OCI-LY3 (cell line): ENCODE data around the gene SCGB1A1.

Experiments used
- H2AFZ ChIP-seq: fragments of 200-600, 300-600 bp; shearing (Covaris generic); 2 replicates; pipeline ENCODE4 v1.6.0; 2014; ENCODE audit warnings: antibody characterized with exemption, low read depth, low read length
- H3K27ac ChIP-seq: fragments of 200-600, 300-600 bp; sonication (generic); 2 replicates; pipeline ENCODE4 v1.5.1; 2014; ENCODE audit warnings: mild to moderate bottlenecking, low read length, moderate library complexity, mixed read lengths
- H3K27me3 ChIP-seq: fragments of 200-600, 300-600 bp; sonication (generic); 2 replicates; pipeline ENCODE4 v1.6.1; 2014; ENCODE audit warnings: low read depth, low read length, mixed read lengths
- H3K36me3 ChIP-seq: fragments of 200-600, 300-600 bp; sonication (generic); replicated peaks from 2 replicates; pipeline ENCODE3; 2014; ENCODE audit warnings: low read depth, low read length, mixed read lengths
- H3K4me1 ChIP-seq: fragments of 300-600, 200-600 bp; sonication (generic); 2 replicates; pipeline ENCODE4 v1.6.1; 2014; ENCODE audit warnings: low read length, mixed read lengths
- H3K4me2 ChIP-seq: fragments of 200-600, 300-600 bp; sonication (generic); 2 replicates; pipeline ENCODE4 v1.6.1; 2014; ENCODE audit warnings: low read length, mixed read lengths
- H3K4me3 ChIP-seq: fragments of 300-600, 200-600 bp; sonication (generic); 2 replicates; pipeline ENCODE4 v1.5.1; 2014; ENCODE audit warnings: antibody characterized with exemption, mild to moderate bottlenecking, low read length, moderate library complexity
- H3K79me2 ChIP-seq: fragments of 300-600, 200-600 bp; shearing (Covaris generic); 2 replicates; pipeline ENCODE4 v1.6.1; 2014; ENCODE audit warnings: mild to moderate bottlenecking, low read length, mixed read lengths
- H3K9ac ChIP-seq: fragments of 300-600, 200-600 bp; shearing (Covaris generic); 2 replicates; pipeline ENCODE4 v1.6.0; 2014; ENCODE audit warnings: mild to moderate bottlenecking, low read length, moderate library complexity
- H3K9me3 ChIP-seq: fragments of 200-600, 300-600 bp; shearing (Covaris generic); 2 replicates; pipeline ENCODE4 v1.6.1; 2014; ENCODE audit warnings: low read length, mixed read lengths; ENCODE audit not compliant: insufficient read depth
- H4K20me1 ChIP-seq: fragments of 200-600, 300-600 bp; sonication (generic); 2 replicates; pipeline ENCODE4 v1.6.1; 2016; ENCODE audit warnings: low read length, mixed read lengths; ENCODE audit not compliant: insufficient read depth
- CTCF ChIP-seq: fragments of 200-600, 300-600 bp; sonication (generic); IDR thresholded peaks from 2 replicates; pipeline ENCODE4 v1.5.1; 2014; ENCODE audit warnings: antibody characterized with exemption, low read length, low read depth
- EZH2phosphoT487 ChIP-seq: fragments of 200-600 bp; shearing (Covaris generic); IDR thresholded peaks from 2 replicates; pipeline ENCODE4 v1.6.1; 2018; ENCODE audit warnings: antibody characterized with exemption, mixed run types, low read depth

The SCGB1A1 gene

GRCh38 chr11:62466444-62466843 is 47.6 kb downstream of the SCGB1A1 start:
- H3K79me2 ChIP-seq: no peaks in the 10 kb centered on the region
- peaks cover 22% of the 10 kb centered on the region for H3K4me1 ChIP-seq
- H3K36me3 ChIP-seq: no peaks in the 10 kb centered on the region
- H4K20me1 ChIP-seq: 0 out of 2 replicates have a peak, but pooled peaks cover 3% of the 10 kb centered on the region
- no peak overlapping the region for H3K9ac ChIP-seq
- H3K27ac ChIP-seq: no peak overlapping the region
- no peak overlapping the region for H3K4me2 ChIP-seq
- H3K9me3 ChIP-seq: no peaks in the 10 kb centered on the region
- TF ChIP-seq EZH2phosphoT487 (no peak), CTCF (no peak)
- no peak overlapping the region for H2AFZ ChIP-seq
- H3K4me3 ChIP-seq: no peak overlapping the region
- H3K27me3 ChIP-seq: peaks cover 13% of the 10 kb centered on the region

- Histone ChIP-seq H3K9ac (no peak overlapping the region), H3K4me2 (no peak overlapping the region), H3K4me1 (peaks cover 14% of the 10 kb centered on the region), H3K9me3 (no peaks in the 10 kb centered on the region), H2AFZ (no peak overlapping the region), H4K20me1 (no peaks in the 10 kb centered on the region), H3K4me3 (no peak overlapping the region), H3K36me3 (no peaks in the 10 kb centered on the region), H3K27ac (no peak overlapping the region), H3K27me3 (peaks cover 3% of the 10 kb centered on the region), H3K79me2 (no peaks in the 10 kb centered on the region)
- TF ChIP-seq CTCF (no peak), EZH2phosphoT487 (no peak)
Observed at GRCh38 chr11:62468577-62468976, 49.7 kb downstream of the SCGB1A1 start.

- H4K20me1 ChIP-seq: no peaks in the 10 kb centered on the region
- no peaks in the 10 kb centered on the region for H3K79me2 ChIP-seq
- TF ChIP-seq CTCF (no peak), EZH2phosphoT487 (no peak)
- H2AFZ ChIP-seq: no peak overlapping the region
- H3K27me3 ChIP-seq: no peaks in the 10 kb centered on the region
- no peak overlapping the region for H3K27ac ChIP-seq
- no peaks in the 10 kb centered on the region for H3K36me3 ChIP-seq
- no peaks in the 10 kb centered on the region for H3K9me3 ChIP-seq
- no peaks in the 10 kb centered on the region for H3K4me1 ChIP-seq
- H3K4me2 ChIP-seq: no peak overlapping the region
- H3K9ac ChIP-seq: no peak overlapping the region
- no peak overlapping the region for H3K4me3 ChIP-seq
Observed at GRCh38 chr11:62471603-62472002, 52.8 kb downstream of the SCGB1A1 start.

GRCh38 chr11:62472063-62472884 is 53.4 kb downstream of the SCGB1A1 start:
- no peak overlapping the region for H3K4me2 ChIP-seq
- H4K20me1 ChIP-seq: no peaks in the 10 kb centered on the region
- H3K9me3 ChIP-seq: no peaks in the 10 kb centered on the region
- H3K4me1 ChIP-seq: no peaks in the 10 kb centered on the region
- H2AFZ ChIP-seq: no peak overlapping the region
- no peaks in the 10 kb centered on the region for H3K36me3 ChIP-seq
- TF ChIP-seq EZH2phosphoT487 (no peak), CTCF (no peak)
- H3K27ac ChIP-seq: no peak overlapping the region
- H3K79me2 ChIP-seq: no peaks in the 10 kb centered on the region
- no peak overlapping the region for H3K4me3 ChIP-seq
- no peaks in the 10 kb centered on the region for H3K27me3 ChIP-seq
- no peak overlapping the region for H3K9ac ChIP-seq
